Fibroblast of villous mesenchyme (primary cell): ENCODE data around the gene RREB1. TPM values are rescaled to one million over a fixed set of nuclear protein-coding genes. Genes with fewer than 3 reads are reported as not detected.
"Not testable (repeated sequence)": the region's sequence is repeated elsewhere in the genome, so short reads cannot be mapped to it uniquely, and the experiment has no call there.

ENCODE experiments used
- DNase-seq: peaks from one replicate; pipeline ENCODE4 v3.0.0-alpha.2; 2010; ENCODE audit warnings: low read depth
- H3K4me3 ChIP-seq: 2 replicates; pipeline ENCODE4 v1.5.1; 2011; ENCODE audit warnings: low read depth, mild to moderate bottlenecking, low read length
- total RNA-seq: library from RNA; depleted of rRNA; stranded (reverse); fragments of >200 nt; gene quantifications from 2 replicates; pipeline ENCODE4 v1.2.3, GENCODE V29; 2012
- TF ChIP-seq, protein P1 (sequence below): IDR thresholded peaks from 2 replicates; pipeline ENCODE4 v1.5.1; 2012; ENCODE audit warnings: low read depth, mild to moderate bottlenecking, low read length; ENCODE audit not compliant: insufficient read depth

RREB1 gene
- total RNA-seq, 1 donor: 26.3 TPM

DNA sequence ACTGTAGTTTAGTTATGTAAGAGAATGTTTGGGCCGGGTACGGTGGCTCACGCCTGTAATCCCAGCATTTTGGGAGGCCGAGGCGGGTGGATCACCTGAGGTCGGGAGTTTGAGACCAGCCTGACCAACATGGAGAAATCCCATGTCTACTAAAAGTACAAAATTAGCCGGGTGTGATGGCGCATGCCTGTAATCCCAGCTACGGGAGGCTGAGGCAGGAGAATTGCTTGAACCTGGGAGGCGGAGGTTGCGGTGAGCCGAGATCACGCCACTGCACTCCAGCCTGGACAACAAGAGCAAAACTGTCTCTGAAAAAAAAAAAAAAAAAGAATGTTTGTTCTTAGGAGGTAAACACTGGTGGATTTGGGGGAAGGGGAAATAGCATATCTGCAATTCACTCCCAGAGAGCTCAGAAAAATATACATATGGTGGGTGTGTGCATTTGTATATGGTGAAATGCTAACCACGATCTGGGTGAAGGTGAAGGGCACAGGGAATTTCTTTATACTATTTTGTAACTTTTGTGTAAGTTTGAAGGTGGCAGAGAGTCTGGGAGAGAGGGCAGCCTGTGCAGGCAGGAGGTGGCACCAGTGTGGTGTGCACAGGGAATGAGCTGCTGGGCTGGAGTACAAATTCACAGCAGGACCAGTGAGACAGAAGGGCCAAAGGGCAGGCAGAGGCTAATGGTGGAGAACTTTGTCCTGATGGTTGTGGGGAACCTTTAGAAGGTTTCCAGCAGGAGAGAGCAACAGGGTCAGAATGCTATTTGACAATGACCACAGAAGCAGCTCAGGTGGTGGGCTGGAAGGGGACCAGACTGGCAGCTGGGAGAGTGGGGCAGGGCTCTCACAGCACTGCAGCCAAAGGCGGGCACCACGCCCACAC is 162.8 kb downstream of the RREB1 start:
- TF ChIP-seq, protein P1, sequence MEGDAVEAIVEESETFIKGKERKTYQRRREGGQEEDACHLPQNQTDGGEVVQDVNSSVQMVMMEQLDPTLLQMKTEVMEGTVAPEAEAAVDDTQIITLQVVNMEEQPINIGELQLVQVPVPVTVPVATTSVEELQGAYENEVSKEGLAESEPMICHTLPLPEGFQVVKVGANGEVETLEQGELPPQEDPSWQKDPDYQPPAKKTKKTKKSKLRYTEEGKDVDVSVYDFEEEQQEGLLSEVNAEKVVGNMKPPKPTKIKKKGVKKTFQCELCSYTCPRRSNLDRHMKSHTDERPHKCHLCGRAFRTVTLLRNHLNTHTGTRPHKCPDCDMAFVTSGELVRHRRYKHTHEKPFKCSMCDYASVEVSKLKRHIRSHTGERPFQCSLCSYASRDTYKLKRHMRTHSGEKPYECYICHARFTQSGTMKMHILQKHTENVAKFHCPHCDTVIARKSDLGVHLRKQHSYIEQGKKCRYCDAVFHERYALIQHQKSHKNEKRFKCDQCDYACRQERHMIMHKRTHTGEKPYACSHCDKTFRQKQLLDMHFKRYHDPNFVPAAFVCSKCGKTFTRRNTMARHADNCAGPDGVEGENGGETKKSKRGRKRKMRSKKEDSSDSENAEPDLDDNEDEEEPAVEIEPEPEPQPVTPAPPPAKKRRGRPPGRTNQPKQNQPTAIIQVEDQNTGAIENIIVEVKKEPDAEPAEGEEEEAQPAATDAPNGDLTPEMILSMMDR: no peak
- no peak overlapping the region for H3K4me3 ChIP-seq
- no peak for DNase-seq

GRCh38 chr6:7271205-7271534 is 163.4 kb downstream of the RREB1 start:
- DNase-seq: no peak
- TF ChIP-seq, protein P1: no peak
- H3K4me3 ChIP-seq: no peak overlapping the region

DNA sequence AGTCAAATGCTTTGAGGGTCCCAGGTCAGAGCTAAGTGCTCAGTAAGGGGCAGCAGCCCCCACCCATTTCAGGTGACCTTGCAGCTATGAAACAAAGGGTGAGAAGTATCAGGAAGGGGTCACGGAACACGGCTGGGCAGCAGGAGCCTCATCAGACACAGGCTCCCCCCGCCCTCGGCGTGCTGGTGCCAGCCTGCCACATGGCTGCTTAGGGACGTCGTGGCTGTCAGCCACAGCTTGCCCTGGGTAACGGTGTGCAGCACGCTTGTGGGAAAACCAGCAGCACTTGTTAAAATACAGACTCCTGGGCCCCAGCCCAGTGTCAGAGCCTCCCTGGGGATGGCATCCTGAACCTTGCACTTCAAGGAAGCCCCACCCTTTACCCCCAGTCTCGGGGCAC is 165.9 kb downstream of the RREB1 start:
- TF ChIP-seq, protein P1: no peak
- no peak for DNase-seq
- no peak overlapping the region for H3K4me3 ChIP-seq

DNA sequence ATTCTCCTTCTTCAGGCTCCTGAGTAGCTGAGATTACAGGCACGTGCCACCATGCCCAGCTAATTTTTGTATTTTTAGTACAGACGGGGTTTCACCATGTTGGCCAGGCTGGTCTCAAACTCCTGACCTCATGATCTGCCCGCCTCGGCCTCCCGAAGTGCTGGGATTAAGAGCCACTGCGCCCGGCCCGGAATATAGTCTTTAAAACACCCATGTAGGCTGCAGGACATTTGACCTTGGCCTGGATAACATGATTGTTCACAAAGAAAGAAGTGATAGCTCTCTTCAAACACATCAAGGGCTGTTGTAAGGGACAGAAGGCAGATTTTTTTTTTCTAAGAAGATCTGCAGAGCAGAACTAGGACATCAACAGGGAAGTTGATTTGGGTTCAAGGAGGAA is 166.8 kb downstream of the RREB1 start:
- not testable (repeated sequence) for DNase-seq, H3K4me3 ChIP-seq

GRCh38 chr6:7276199-7276524 is 168.4 kb downstream of the RREB1 start:
- TF ChIP-seq, protein P1: no peak
- DNase-seq: no peak
- H3K4me3 ChIP-seq: no peak overlapping the region

DNA sequence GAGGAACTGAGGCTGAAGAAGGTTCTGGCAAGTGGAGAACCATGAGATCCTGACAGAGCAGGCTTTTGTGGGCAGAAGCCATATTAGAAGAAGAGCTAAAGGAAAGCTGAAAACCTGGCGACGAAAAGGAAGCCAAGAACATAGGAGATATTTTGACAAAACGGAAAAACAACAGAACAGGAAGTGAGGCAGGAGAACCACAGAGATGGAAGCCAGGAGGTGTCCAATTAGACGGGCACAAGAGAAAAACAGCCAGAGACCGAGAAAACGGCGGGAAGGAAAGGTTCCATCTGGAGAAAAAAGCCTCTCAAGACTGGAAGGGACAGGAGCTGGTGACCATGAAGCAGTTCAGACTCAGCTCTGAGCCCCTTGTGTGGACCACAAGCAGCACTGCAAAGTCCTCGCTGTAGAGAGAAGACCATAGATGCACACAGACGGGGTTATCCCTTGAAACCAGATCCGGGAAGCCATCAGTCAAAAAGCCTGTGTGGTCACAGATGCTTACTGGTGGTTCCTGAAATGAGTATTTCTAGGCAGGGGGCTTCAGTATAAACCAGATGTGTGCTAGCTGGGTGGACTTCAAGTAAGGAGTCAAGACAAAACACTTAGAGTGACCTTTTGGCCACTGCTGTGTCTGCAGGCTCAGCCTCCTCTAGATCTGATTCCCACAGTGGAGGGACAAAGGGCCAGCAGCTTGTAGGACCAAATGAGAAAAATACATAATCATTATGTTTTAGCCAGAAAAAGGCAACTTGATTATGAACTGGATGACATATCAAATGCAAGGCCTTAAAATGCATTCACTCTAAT is 174.5 kb downstream of the RREB1 start:
- TF ChIP-seq, protein P1: no peak
- no peak for DNase-seq
- no peak overlapping the region for H3K4me3 ChIP-seq

DNA sequence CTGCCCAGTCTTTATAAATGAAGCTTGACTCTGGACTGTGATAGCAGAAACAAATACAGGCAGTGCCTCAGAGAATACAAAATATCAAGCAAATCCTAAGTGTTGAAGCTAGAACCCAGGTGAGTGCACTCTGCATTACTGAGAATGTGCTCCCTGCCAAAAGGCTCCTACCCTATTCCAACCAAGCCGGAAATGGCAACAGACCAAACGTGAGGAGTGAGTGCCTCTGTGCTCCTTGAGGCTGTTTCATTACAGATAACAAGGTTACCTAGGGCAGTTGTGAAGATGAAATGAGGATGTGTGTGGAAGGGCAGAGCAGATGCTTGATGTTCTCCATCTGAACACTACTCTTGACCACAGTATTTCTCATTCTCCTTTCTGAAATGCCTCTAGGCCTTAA is 175.9 kb downstream of the RREB1 start:
- H3K4me3 ChIP-seq: no peak overlapping the region
- TF ChIP-seq, protein P1: no peak
- DNase-seq: no peak
